GM23248 (cell line): Measurements from ENCODE around the gene MAPK8IP3. TPM values are rescaled to one million over a fixed set of nuclear protein-coding genes. Genes with fewer than 3 reads are reported as not detected.

ENCODE experiments used
- DNase-seq: peaks from one replicate; pipeline ENCODE4 v3.0.0-alpha.2; 2015
- H2AFZ ChIP-seq: fragments of 200-600 bp; sonication (generic); 2 replicates; pipeline ENCODE4 v1.6.1; 2016; ENCODE audit warnings: antibody characterized with exemption
- H3F3A ChIP-seq: fragments of 200-600 bp; sonication (generic); 2 replicates; pipeline ENCODE4 v1.6.1; 2016; ENCODE audit warnings: mild to moderate bottlenecking, antibody characterized with exemption, mixed run types; ENCODE audit not compliant: insufficient read depth
- H3K27ac ChIP-seq: fragments of 200-600 bp; sonication (generic); 2 replicates; pipeline ENCODE4 v1.5.1; 2016; ENCODE audit warnings: mild to moderate bottlenecking
- H3K27me3 ChIP-seq: fragments of 200-600 bp; sonication (generic); replicated peaks from 2 replicates; pipeline ENCODE4 v1.6.1; 2016; ENCODE audit warnings: mild to moderate bottlenecking; ENCODE audit not compliant: insufficient read depth
- H3K36me3 ChIP-seq: fragments of 200-600 bp; sonication (generic); 2 replicates; pipeline ENCODE4 v1.6.1; 2016; ENCODE audit warnings: low read depth, mild to moderate bottlenecking
- H3K4me1 ChIP-seq: fragments of 200-600 bp; sonication (generic); 2 replicates; pipeline ENCODE4 v1.6.1; 2016; ENCODE audit warnings: mild to moderate bottlenecking; ENCODE audit not compliant: insufficient read depth
- H3K4me2 ChIP-seq: fragments of 200-600 bp; sonication (generic); one replicate; pipeline ENCODE4 v1.6.1; 2016; ENCODE audit warnings: mild to moderate bottlenecking; ENCODE audit not compliant: unreplicated experiment
- H3K4me3 ChIP-seq: fragments of 200-600 bp; sonication (generic); 2 replicates; pipeline ENCODE4 v1.5.1; 2016; ENCODE audit warnings: mild to moderate bottlenecking
- H3K79me2 ChIP-seq: fragments of 200-600 bp; sonication (generic); 2 replicates; pipeline ENCODE4 v1.6.1; 2016; ENCODE audit warnings: mild to moderate bottlenecking; ENCODE audit not compliant: insufficient read depth
- H3K9ac ChIP-seq: fragments of 200-600 bp; sonication (generic); 2 replicates; pipeline ENCODE4 v1.6.1; 2016; ENCODE audit warnings: mild to moderate bottlenecking
- H3K9me2 ChIP-seq: fragments of 200-600 bp; sonication (generic); 2 replicates; pipeline ENCODE4 v1.6.1; 2016; ENCODE audit warnings: mixed run types, mild to moderate bottlenecking, moderate library complexity; ENCODE audit not compliant: insufficient read depth
- H3K9me3 ChIP-seq: fragments of 200-600 bp; sonication (generic); one replicate; pipeline ENCODE4 v1.6.1; 2017; ENCODE audit warnings: low read depth
- H4K20me1 ChIP-seq: fragments of 200-600 bp; sonication (generic); 2 replicates; pipeline ENCODE4 v1.6.0; 2016; ENCODE audit not compliant: insufficient read depth
- EZH2 ChIP-seq: fragments of 200-600 bp; sonication (generic); IDR thresholded peaks from 2 replicates; pipeline ENCODE4 v1.6.1; 2018; ENCODE audit warnings: antibody characterized with exemption, mild to moderate bottlenecking; ENCODE audit not compliant: insufficient read depth, poor library complexity, severe bottlenecking
- EZH2phosphoT487 ChIP-seq: fragments of 200-600 bp; sonication (generic); IDR thresholded peaks from 2 replicates; pipeline ENCODE4 v1.6.1; 2018; ENCODE audit warnings: antibody characterized with exemption, moderate library complexity, mild to moderate bottlenecking, low read depth; ENCODE audit not compliant: insufficient read depth
- WGBS, 2 experiments: methylation state at CpG; one replicate each; pipeline ENCODE4 v1.1.6; 2015 to 2017; ENCODE audit warnings: low lambda C conversion rate in 2 of 2, low coverage in 1 of 2; ENCODE audit errors: missing lambda C conversion rate in 2 of 2; 5-methylcytosine and 5-hydroxymethylcytosine counted together
- in situ Hi-C: fragments of 300-500 bp; cut with MboI; formaldehyde crosslinking; loops from 2 replicates; pipeline ENCODE4 v1.15.0; 2020
- polyA plus RNA-seq: library from polyadenylated mRNA; unstranded; fragments of >200 nt; fragmentation: Nextera tagmentation; extraction: Ambion mirVana; gene quantifications from 2 replicates; pipeline ENCODE4 v1.2.1, GENCODE V29; 2016
- total RNA-seq: library from RNA; depleted of rRNA; stranded (reverse); fragments of >200 nt; shearing (Covaris generic); gene quantifications from 2 replicates; pipeline ENCODE4 v1.2.3, GENCODE V29; 2014

The MAPK8IP3 gene
- total and polyA plus RNA-seq, 2 experiments from 2014 or later: 10.0 to 28.3 TPM

DNA sequence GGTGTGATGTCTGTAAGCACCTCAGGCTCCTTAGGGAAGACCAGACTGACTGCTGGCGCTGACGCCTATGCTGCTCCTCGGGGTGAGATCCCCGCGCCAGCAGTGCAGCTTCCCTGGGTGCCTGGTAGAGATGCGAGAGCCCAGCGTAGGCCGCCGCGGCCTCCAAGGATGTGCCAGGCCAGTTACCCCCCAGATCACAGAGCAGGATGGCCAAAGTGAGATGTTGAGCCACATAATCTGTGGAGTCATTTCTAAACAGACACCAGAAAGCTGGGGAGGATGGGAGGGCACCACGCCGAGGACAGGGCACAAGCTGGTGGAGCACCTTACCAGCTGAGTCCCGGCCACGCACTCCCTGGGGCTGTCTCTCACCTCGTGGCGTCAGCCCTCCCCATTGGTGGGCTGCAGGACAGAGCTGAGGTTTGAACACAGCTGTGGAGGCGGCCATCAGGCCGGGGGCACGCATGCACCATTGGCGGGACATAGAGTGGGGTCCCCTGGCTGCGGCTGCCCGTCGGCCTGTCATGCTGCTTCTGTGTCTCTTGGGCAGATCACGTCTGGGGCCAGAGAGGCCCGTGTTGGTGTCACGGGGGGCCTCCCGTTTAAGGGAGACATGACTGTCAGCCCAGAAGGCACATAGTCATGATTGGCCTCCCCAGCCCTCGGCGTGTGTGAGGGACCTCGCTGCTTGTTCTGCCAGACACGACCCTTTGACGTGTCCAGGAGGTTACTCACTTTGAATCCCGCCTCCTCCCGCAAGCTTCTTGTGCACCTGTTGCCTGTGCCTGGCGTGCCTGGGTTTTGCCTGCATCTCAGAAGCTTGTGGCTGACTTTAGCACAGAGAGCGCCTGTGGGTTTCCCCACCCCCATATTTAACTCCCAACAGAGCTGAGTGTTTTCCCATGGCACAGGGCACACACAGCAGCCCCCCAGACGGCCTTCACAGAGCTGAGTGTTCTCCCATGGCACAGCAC, 21.9 kb downstream of the MAPK8IP3 start:
- Histone ChIP-seq H3K9me2 (no peaks in the 10 kb centered on the region), H3F3A (no peaks in the 10 kb centered on the region; the same call in 1 of the 2 replicates), H3K9ac (no peak overlapping the region), H3K4me3 (no peak overlapping the region), H3K79me2 (peaks cover 48% of the 10 kb centered on the region), H3K36me3 (no peaks in the 10 kb centered on the region; the same call in 1 of the 2 replicates), H3K4me2 (no peak overlapping the region), H3K27me3 (no peaks in the 10 kb centered on the region), H3K4me1 (0 out of 2 replicates have a peak, but pooled peaks cover 4% of the 10 kb centered on the region), H3K9me3 (no peaks in the 10 kb centered on the region), H4K20me1 (peaks cover 3% of the 10 kb centered on the region), H3K27ac (no peak overlapping the region), H2AFZ (no peak overlapping the region)
- TF ChIP-seq EZH2phosphoT487: no peak
- TF ChIP-seq EZH2: no peak
- WGBS, 2 experiments: 88 to 91% methylated on average over 36 to 37 of the region's 37 CpGs
- no peak for DNase-seq
- in situ Hi-C loops: no loop called here

- 98 to 99% methylated on average over 17 to 18 of the region's 18 CpGs for WGBS, 2 experiments
Observed at GRCh38 chr16:1729026-1729425, 23.0 kb downstream of the MAPK8IP3 start.

DNA sequence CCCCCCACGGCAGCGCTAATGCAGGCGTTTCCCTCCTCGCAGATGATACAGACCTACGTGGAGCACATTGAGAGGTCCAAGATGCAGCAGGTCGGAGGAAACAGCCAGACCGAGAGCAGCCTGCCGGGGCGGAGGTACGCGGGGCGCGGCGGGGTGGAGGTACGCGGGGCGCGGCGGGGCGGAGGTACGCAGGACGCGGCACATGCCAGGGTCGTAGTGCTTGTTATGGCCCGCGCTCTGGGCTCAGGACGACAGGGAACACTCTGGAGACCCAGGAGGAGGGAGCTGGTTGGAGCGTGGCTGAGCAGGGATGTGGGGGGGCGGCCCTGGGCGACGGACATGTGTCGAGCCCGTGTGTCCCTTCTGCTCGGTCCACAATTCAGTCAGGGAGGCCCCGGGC, 23.4 kb downstream of the MAPK8IP3 start:
- 92 to 93% methylated on average over 18 to 35 of the region's 35 CpGs for WGBS, 2 experiments
- H4K20me1 ChIP-seq: no peaks in the 10 kb centered on the region
- no peaks in the 10 kb centered on the region for H3K4me1 ChIP-seq
- H3K27ac ChIP-seq: no peak overlapping the region
- H3K9me3 ChIP-seq: no peaks in the 10 kb centered on the region
- in situ Hi-C loops: no loop called here
- H3F3A ChIP-seq: no peaks in the 10 kb centered on the region
- TF ChIP-seq EZH2: no peak
- no peak for TF ChIP-seq EZH2phosphoT487
- peaks cover 37% of the 10 kb centered on the region for H3K79me2 ChIP-seq
- no peaks in the 10 kb centered on the region for H3K27me3 ChIP-seq
- H3K4me2 ChIP-seq: no peak overlapping the region
- H3K9ac ChIP-seq: no peak overlapping the region
- DNase-seq: no peak
- no peaks in the 10 kb centered on the region; the same call in 1 of the 2 replicates for H3K36me3 ChIP-seq
- no peak overlapping the region for H3K4me3 ChIP-seq
- no peak overlapping the region for H2AFZ ChIP-seq
- no peaks in the 10 kb centered on the region for H3K9me2 ChIP-seq

More at GRCh38 chr16:1729026-1729425, 23.0 kb downstream of the MAPK8IP3 start:
- Histone ChIP-seq H3K79me2 (peaks cover 41% of the 10 kb centered on the region), H3K9me2 (no peaks in the 10 kb centered on the region), H3K27ac (no peak overlapping the region), H3K4me2 (no peak overlapping the region), H3K27me3 (no peaks in the 10 kb centered on the region), H3K36me3 (no peaks in the 10 kb centered on the region; the same call in 1 of the 2 replicates), H3F3A (no peaks in the 10 kb centered on the region), H3K9me3 (no peaks in the 10 kb centered on the region), H3K4me3 (no peak overlapping the region), H3K9ac (no peak overlapping the region), H4K20me1 (peaks cover under 1% of the 10 kb centered on the region; the same call in 1 of the 2 replicates), H2AFZ (no peak overlapping the region), H3K4me1 (no peaks in the 10 kb centered on the region)
- in situ Hi-C loops: no loop called here
- DNase-seq: no peak
- TF ChIP-seq EZH2 (no peak), EZH2phosphoT487 (no peak)

DNA sequence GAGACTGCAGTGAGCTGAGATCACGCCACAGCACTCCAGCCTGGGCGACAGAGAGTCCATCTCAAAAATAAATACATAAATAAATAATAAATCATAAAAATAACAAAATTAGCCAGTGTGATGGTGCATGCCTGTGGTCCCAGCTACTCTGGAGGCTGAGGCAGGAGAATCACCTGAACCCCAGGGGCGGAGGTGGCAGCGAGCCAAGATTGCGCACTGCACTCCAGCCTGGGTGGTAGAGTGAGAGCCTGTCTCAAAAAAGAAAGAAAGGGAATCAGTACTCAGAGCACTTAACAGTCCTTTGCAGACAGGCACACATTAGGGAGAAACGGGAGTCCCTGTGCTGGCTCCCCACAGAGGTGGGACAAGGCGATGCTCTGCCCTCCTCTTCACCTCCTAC, 25.1 kb downstream of the MAPK8IP3 start:
- H3K9me2 ChIP-seq: no peaks in the 10 kb centered on the region
- no peak overlapping the region for H3K4me3 ChIP-seq
- in situ Hi-C loops: no loop called here

More for the DNA sequence above, 25.1 kb downstream of the MAPK8IP3 start:
- Histone ChIP-seq H3K4me2 (no peak overlapping the region), H3K27me3 (no peaks in the 10 kb centered on the region), H3F3A (peaks cover 10% of the 10 kb centered on the region; the same call in 1 of the 2 replicates), H3K9me3 (no peaks in the 10 kb centered on the region), H3K9ac (no peak overlapping the region), H3K79me2 (peaks cover 21% of the 10 kb centered on the region), H4K20me1 (no peaks in the 10 kb centered on the region), H3K4me1 (no peaks in the 10 kb centered on the region), H3K36me3 (no peaks in the 10 kb centered on the region; the same call in 1 of the 2 replicates), H3K27ac (no peak overlapping the region), H2AFZ (no peak overlapping the region)
- no peak for DNase-seq
- TF ChIP-seq EZH2: no peak
- no peak for TF ChIP-seq EZH2phosphoT487
- WGBS, 2 experiments: 96% methylated on average over 7 of the region's 7 CpGs
